B cell (primary cell): ENCODE data around the gene TMEM52. TPM values are rescaled to one million over a fixed set of nuclear protein-coding genes. Genes with fewer than 3 reads are reported as not detected.

Experiments
- ATAC-seq: fragments of 200-7000 bp; cut with Tn5 transposase; one replicate; pipeline ENCODE4 v1.10.0; 2021; ENCODE audit warnings: low read depth, mild to moderate bottlenecking, moderate number of reproducible peaks, moderate library complexity
- CTCF ChIA-PET: fragments of 350-600 bp; sonication (Branson Sonifier 250); formaldehyde crosslinking; loops from one replicate; lab custom pipeline; 2021; ENCODE audit warnings: antibody characterized with exemption, inconsistent platforms; lab: Charles Lee
- POLR2A ChIA-PET: fragments of 350-600 bp; sonication (Branson Sonifier 250); formaldehyde crosslinking; loops from one replicate; lab custom pipeline; 2021; ENCODE audit warnings: antibody characterized with exemption; lab: Charles Lee
- DNase-seq: peaks from one replicate; pipeline ENCODE4 v3.0.0; 2013
- H2AFZ ChIP-seq: 2 replicates; pipeline ENCODE4 v1.6.1; 2012; ENCODE audit warnings: mild to moderate bottlenecking, low read depth, low read length; ENCODE audit not compliant: insufficient read depth, poor library complexity, severe bottlenecking
- H3K27ac ChIP-seq, 2 donors: 1 replicate in 1 of 2; 2 replicates in 1 of 2; pipeline ENCODE4 v1.5.1; 2012 to 2013; ENCODE audit warnings: low read length in 2 of 2, mild to moderate bottlenecking in 2 of 2, moderate library complexity in 1 of 2
- H3K27me3 ChIP-seq, 4 experiments: fragments of 200-600 bp in 1 of 4; sonication (generic) in 1 of 4; replicated peaks in 1 of 4; 1 replicate in 2 of 4; 2 replicates in 2 of 4; pipeline versions ENCODE4 v1.6.1 to v1.7.0; 2013 to 2016; ENCODE audit warnings: low read length in 3 of 4, mild to moderate bottlenecking in 2 of 4, mixed read lengths in 1 of 4, moderate library complexity in 1 of 4; ENCODE audit not compliant: insufficient read depth in 4 of 4, control insufficient read depth in 3 of 4; ENCODE audit errors: control extremely low read depth in 1 of 4
- H3K36me3 ChIP-seq, 2 experiments: replicated peaks in 1 of 2; 1 replicate in 1 of 2; 2 replicates in 1 of 2; pipeline versions ENCODE4 v1.6.1 to v1.7.1; 2013; ENCODE audit warnings: low read length in 1 of 2; ENCODE audit not compliant: insufficient read depth in 2 of 2, control insufficient read depth in 1 of 2; ENCODE audit errors: control extremely low read depth in 1 of 2, extremely low read depth in 1 of 2
- H3K4me1 ChIP-seq, 2 donors: fragments of 200-600 bp in 1 of 2; sonication (generic) in 1 of 2; 1 replicate in 1 of 2; 2 replicates in 1 of 2; pipeline versions ENCODE4 v1.5.1 to v1.6.1; 2013 to 2017; ENCODE audit warnings: low read length in 2 of 2; ENCODE audit not compliant: control insufficient read depth in 2 of 2, insufficient read depth in 2 of 2
- H3K4me2 ChIP-seq: replicated peaks from 2 replicates; pipeline ENCODE3; 2012; ENCODE audit warnings: mild to moderate bottlenecking, low read depth, low read length; ENCODE audit not compliant: poor library complexity, severe bottlenecking
- H3K4me3 ChIP-seq, 5 experiments: fragments of 200-600 bp in 1 of 5; sonication (generic) in 1 of 5; 1 replicate in 3 of 5; 2 replicates in 2 of 5; pipeline versions ENCODE4 v1.5.1 to v1.7.0; 2011 to 2016; ENCODE audit warnings: low read length in 4 of 5, mild to moderate bottlenecking in 4 of 5, low read depth in 2 of 5, control low read depth in 1 of 5, moderate library complexity in 1 of 5; ENCODE audit not compliant: insufficient read depth in 1 of 5; ENCODE audit errors: control extremely low read depth in 1 of 5, extremely low read depth in 1 of 5
- H3K79me2 ChIP-seq: fragments of 200-600 bp; sonication (generic); one replicate; pipeline ENCODE4 v1.6.0; 2016; ENCODE audit warnings: low read length; ENCODE audit not compliant: control insufficient read depth, insufficient read depth
- H3K9ac ChIP-seq: fragments of 200-600 bp; sonication (generic); 2 replicates; pipeline ENCODE4 v1.6.1; 2017; ENCODE audit warnings: mild to moderate bottlenecking, low read length, moderate library complexity
- H3K9me3 ChIP-seq, 3 donors: one replicate each; pipeline versions ENCODE4 v1.6.1 to v1.7.1; 2013; ENCODE audit warnings: low read length in 2 of 3; ENCODE audit not compliant: control insufficient read depth in 2 of 3, insufficient read depth in 1 of 3; ENCODE audit errors: control extremely low read depth in 1 of 3
- H4K20me1 ChIP-seq: 2 replicates; pipeline ENCODE4 v1.6.0; 2012; ENCODE audit warnings: mild to moderate bottlenecking, low read length; ENCODE audit not compliant: insufficient read depth, control insufficient read depth, poor library complexity, severe bottlenecking
- H3K27ac Mint-ChIP-seq: one replicate; pipeline ENCODE4 v1.8.0; 2021; ENCODE audit warnings: mixed read lengths
- H3K27me3 Mint-ChIP-seq: one replicate; pipeline ENCODE4 v1.8.0; 2021; ENCODE audit warnings: mixed read lengths
- H3K4me1 Mint-ChIP-seq: one replicate; pipeline ENCODE4 v1.8.0; 2021; ENCODE audit warnings: mixed read lengths
- H3K4me3 Mint-ChIP-seq: one replicate; pipeline ENCODE4 v1.8.0; 2021; ENCODE audit warnings: mixed read lengths
- H3K9me3 Mint-ChIP-seq: one replicate; pipeline ENCODE4 v1.8.0; 2022; ENCODE audit warnings: mixed read lengths; ENCODE audit not compliant: insufficient read depth
- CTCF ChIP-seq: fragments of 200-600 bp; IDR thresholded peaks from one replicate; pipeline ENCODE4 v1.8.0; 2022; ENCODE audit warnings: antibody characterized with exemption, mild to moderate bottlenecking
- EZH2 ChIP-seq: IDR thresholded peaks from 2 replicates; pipeline ENCODE4 v1.6.1; 2012; ENCODE audit warnings: borderline replicate concordance, low read depth, mild to moderate bottlenecking, moderate library complexity, low read length; ENCODE audit not compliant: insufficient read depth, poor library complexity, severe bottlenecking
- WGBS: methylation state at CpG from one replicate; pipeline ENCODE4 v1.1.5; 2013; ENCODE audit warnings: missing lambda C conversion rate; ENCODE audit not compliant: insufficient coverage; 5-methylcytosine and 5-hydroxymethylcytosine counted together
- intact Hi-C: fragments of 100-400 bp; cut with micrococcal nuclease; formaldehyde crosslinking; loops from one replicate; pipeline ENCODE4 v1.10.0; 2022
- polyA minus RNA-seq: library from RNA; depleted of rRNA, polyadenylated mRNA; stranded (reverse); fragments of >200 nt; gene quantifications from 2 replicates; pipeline ENCODE4 v1.2.3, GENCODE V29; 2012
- polyA plus RNA-seq: library from polyadenylated mRNA; depleted of rRNA; stranded (reverse); fragments of >200 nt; gene quantifications from 2 replicates; pipeline ENCODE4 v1.2.3, GENCODE V29; 2012
- total RNA-seq, 2 donors: library from RNA; stranded (reverse); fragments of 120-200 nt in 1 of 2; gene quantifications; 1 replicate in 1 of 2; 2 replicates in 1 of 2; pipeline versions ENCODE4 v1.2.3 to v1.2.4, GENCODE V29; 2013 to 2022

Gene TMEM52
- 0.69 and 0.78 TPM in 2 replicates for total RNA-seq
- 1.9 TPM for total RNA-seq (2013)
- polyA plus RNA-seq: 1.00 and 2.1 TPM in 2 replicates
- polyA minus RNA-seq: 1.0 and 2.6 TPM in 2 replicates

DNA sequence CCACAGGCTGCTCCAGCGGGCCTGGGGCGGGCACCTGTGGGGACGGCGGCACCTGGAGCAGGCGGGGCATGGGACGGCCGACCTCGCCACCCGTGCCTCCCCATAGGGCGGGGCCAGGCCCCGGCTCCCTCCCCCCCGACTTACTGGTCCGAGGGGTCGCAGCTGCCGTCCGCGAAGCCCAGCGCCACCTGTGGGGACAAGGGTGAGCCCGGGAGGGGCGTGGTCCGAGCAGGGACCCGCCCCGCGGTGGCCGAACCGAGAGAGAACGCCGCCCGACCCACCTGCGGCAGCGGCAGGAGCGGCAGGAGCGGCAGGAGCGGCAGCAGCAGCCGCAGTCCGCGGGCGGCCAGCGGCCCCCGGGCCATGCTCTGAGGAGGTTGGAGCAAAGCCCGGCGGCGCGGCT lies at the start of gene TMEM52:
TMEM52 (minus strand) TSS at position 379 of the 403 bp plus-strand sequence; CDS start at position 365, 14 bp downstream.
- H3K9me3 Mint-ChIP-seq: no peaks in the 10 kb centered on the region
- peaks cover 4% of the 10 kb centered on the region for H3K4me1 Mint-ChIP-seq
- H3K4me1 ChIP-seq: peaks cover 12 to 22% of the 10 kb centered on the region in 2 donors
- H3K9ac ChIP-seq: peak within 1 kb of the TSS; percentile 66
- H3K27me3 ChIP-seq: peaks cover 0 to 18% (median 0%) of the 10 kb centered on the region in 4 experiments
- H3K27me3 Mint-ChIP-seq: no peaks in the 10 kb centered on the region
- peak within 1 kb of the TSS; percentile 73 for H2AFZ ChIP-seq
- peak within 1 kb of the TSS; percentile 96 for H3K4me2 ChIP-seq
- H3K27ac Mint-ChIP-seq: peak within 1 kb of the TSS; percentile 62
- peak within 1 kb of the TSS in 4 of 5 experiments; percentile 37 to 67 (median 60) for H3K4me3 ChIP-seq
- DNase-seq (no peak), ATAC-seq (peak; percentile 12)
- peak within 1 kb of the TSS in 1 of 2 donors; percentile 51 for H3K27ac ChIP-seq
- ChIA-PET CTCF (interaction anchor here (1.7 kb wide), 1 partner anchor 9 kb away, joined by 6 read pairs; no protein-coding TSS in a partner anchor), POLR2A (interaction anchor here (1.0 kb wide), 1 partner anchor 12 kb away, joined by 3 read pairs; no protein-coding TSS in a partner anchor)
- intact Hi-C loops: loop anchor here (1.0 to 5.0 kb wide), 7 partner anchors 10 to 608 kb away; partner anchors contain the start of genes GNB1, MIB2, NADK and PANK4
- TF ChIP-seq CTCF (no peak), EZH2 (no peak)
- under 1% methylated on average over 44 of the region's 44 CpGs for WGBS
- no peaks in the 10 kb centered on the region for H4K20me1 ChIP-seq
- H3K4me3 Mint-ChIP-seq: peak within 1 kb of the TSS; percentile 79
- H3K9me3 ChIP-seq: peaks cover 0 to 8% (median 0%) of the 10 kb centered on the region in 3 donors
- H3K79me2 ChIP-seq: no peaks in the 10 kb centered on the region
- H3K36me3 ChIP-seq: no peaks in the 10 kb centered on the region

- no peaks in the 10 kb centered on the region for H3K9me3 Mint-ChIP-seq
- no peaks in the 10 kb centered on the region for H4K20me1 ChIP-seq
- peaks cover 0 to 24% (median 0%) of the 10 kb centered on the region in 3 donors for H3K9me3 ChIP-seq
- no peak overlapping the region for H3K4me3 ChIP-seq
- peaks cover 0 to 3% (median 0%) of the 10 kb centered on the region in 4 experiments for H3K27me3 ChIP-seq
- no peaks in the 10 kb centered on the region for H3K4me1 ChIP-seq
- H3K4me3 Mint-ChIP-seq: no peak overlapping the region
- H3K4me1 Mint-ChIP-seq: no peaks in the 10 kb centered on the region
- no peak for DNase-seq
- ATAC-seq: no peak
- H2AFZ ChIP-seq: no peak overlapping the region
- no peak overlapping the region for H3K27ac Mint-ChIP-seq
- H3K27ac ChIP-seq: no peak overlapping the region
- TF ChIP-seq EZH2: no peak
- no peak for TF ChIP-seq CTCF
- H3K36me3 ChIP-seq: no peaks in the 10 kb centered on the region
- intact Hi-C loops: no loop called here
- CTCF ChIA-PET: no interaction called here
- 65% methylated on average over 3 of the region's 3 CpGs for WGBS
- no peaks in the 10 kb centered on the region for H3K79me2 ChIP-seq
- no peak overlapping the region for H3K9ac ChIP-seq
- no peak overlapping the region for H3K4me2 ChIP-seq
- H3K27me3 Mint-ChIP-seq: peaks cover 8% of the 10 kb centered on the region
- POLR2A ChIA-PET: no interaction called here
Observed at GRCh38 chr1:1967879-1968278, 48.8 kb upstream of the TMEM52 start.
